K562 (cell line): Measurements from ENCODE around the gene C1orf21. TPM values are rescaled to one million over a fixed set of nuclear protein-coding genes. Genes with fewer than 3 reads are reported as not detected.

Source experiments
- ATAC-seq: fragments of 200-7000 bp; cut with Tn5 transposase; 3 replicates; pipeline ENCODE4 v1.9.1; 2020; ENCODE audit warnings: moderate library complexity
- BruUV-seq: library from RNA; stranded (reverse); fragments of 400-500 nt; replicated peaks from 2 replicates; lab custom pipeline; 2021; lab: Mats Ljungman, UMichigan
- CTCF ChIA-PET: fragments of 300-600 bp; formaldehyde crosslinking; extraction: SDS; loops from one replicate; lab custom pipeline; 2021; ENCODE audit warnings: low intra/inter-chr PET ratio; lab: Yijun Ruan, JAX
- POLR2A ChIA-PET: fragments of 300-600, 350-650 bp; sonication (Branson Sonifier 250); formaldehyde crosslinking; extraction: SDS; loops from one replicate; lab custom pipeline; 2021; ENCODE audit warnings: antibody characterized with exemption, inconsistent platforms; lab: Yijun Ruan, JAX
- DNase-seq, 4 experiments: peaks; one replicate each; pipeline versions ENCODE4 v3.0.0 to v3.0.0-alpha.2; 2011 to 2018; ENCODE audit warnings: low spot score in 3 of 4, mixed read lengths in 3 of 4; ENCODE audit errors: extremely low read depth in 1 of 4
- FAIRE-seq: peaks from 2 replicates; lab custom pipeline; 2011; peaks lifted over from hg19 to GRCh38; lab: Jason Lieb, UNC
- H2AFZ ChIP-seq: 2 replicates; pipeline ENCODE4 v1.6.0; 2011; ENCODE audit warnings: low read depth, low read length, control low read depth, inconsistent platforms
- H3K27ac ChIP-seq: fragments of 200-600 bp; 3 replicates; pipeline ENCODE4 v1.8.0; 2011; ENCODE audit warnings: low read depth, mild to moderate bottlenecking, control low read depth, inconsistent platforms, low read length, moderate library complexity, mixed read lengths; ENCODE audit errors: extremely low read depth
- H3K27me3 ChIP-seq, 2 experiments: fragments of 300-600 bp in 1 of 2; 2 replicates in 1 of 2; 3 replicates in 1 of 2; pipeline versions ENCODE4 v1.6.0 to v1.8.0; 2011; ENCODE audit warnings: inconsistent platforms in 2 of 2, low read length in 2 of 2, mild to moderate bottlenecking in 1 of 2, mixed read lengths in 1 of 2, moderate library complexity in 1 of 2; ENCODE audit not compliant: control insufficient read depth in 2 of 2, insufficient read depth in 2 of 2
- H3K36me3 ChIP-seq: fragments of 300-600 bp; 3 replicates; pipeline ENCODE4 v1.8.0; 2011; ENCODE audit warnings: mild to moderate bottlenecking, low read length, inconsistent platforms; ENCODE audit not compliant: control insufficient read depth, insufficient read depth
- H3K4me1 ChIP-seq, 2 experiments: fragments of 200-600 bp in 1 of 2; replicated peaks in 1 of 2; 2 replicates in 1 of 2; 3 replicates in 1 of 2; pipeline versions ENCODE4 v1.5.1 to v1.8.0; 2011; ENCODE audit warnings: inconsistent platforms in 2 of 2, low read length in 2 of 2, mild to moderate bottlenecking in 1 of 2, mixed read lengths in 1 of 2, moderate library complexity in 1 of 2; ENCODE audit not compliant: control insufficient read depth in 2 of 2, insufficient read depth in 2 of 2
- H3K4me2 ChIP-seq: 2 replicates; pipeline ENCODE4 v1.6.1; 2011; ENCODE audit warnings: low read length, control low read depth, inconsistent platforms, mixed read lengths; ENCODE audit not compliant: insufficient read depth
- H3K4me3 ChIP-seq: fragments of 200-600 bp; sonication (generic), shearing (Covaris generic); 2 replicates; pipeline ENCODE4 v1.5.1; 2016; ENCODE audit warnings: control low read depth, inconsistent platforms
- H3K79me2 ChIP-seq: fragments of 200-600 bp; 3 replicates; pipeline ENCODE4 v1.8.0; 2011; ENCODE audit warnings: low read length, inconsistent platforms; ENCODE audit not compliant: control insufficient read depth, insufficient read depth
- H3K9ac ChIP-seq, 2 experiments: 2 replicates each; pipeline versions ENCODE4 v1.6.0 to v1.6.1; 2011; ENCODE audit warnings: low read depth in 2 of 2, low read length in 2 of 2, control low read depth in 1 of 2, inconsistent platforms in 1 of 2, mild to moderate bottlenecking in 1 of 2, mixed read lengths in 1 of 2; ENCODE audit not compliant: insufficient read depth in 1 of 2
- H3K9me1 ChIP-seq: one replicate; pipeline ENCODE4 v1.6.0; 2011; ENCODE audit warnings: inconsistent platforms, mild to moderate bottlenecking, low read length, moderate library complexity; ENCODE audit not compliant: control insufficient read depth, insufficient read depth
- H3K9me3 ChIP-seq: replicated peaks from 2 replicates; pipeline ENCODE4 v1.5.1; 2011; ENCODE audit warnings: low read depth, low read length, inconsistent platforms; ENCODE audit not compliant: control insufficient read depth, insufficient read depth
- H4K20me1 ChIP-seq: replicated peaks from 2 replicates; pipeline ENCODE4 v1.6.1; 2011; ENCODE audit warnings: low read length, inconsistent platforms, mixed read lengths; ENCODE audit not compliant: control insufficient read depth, insufficient read depth
- ATF2 ChIP-seq: sonication (generic); formaldehyde crosslinking; IDR thresholded peaks from 2 replicates; pipeline ENCODE4 v1.8.1; 2022; ENCODE audit warnings: missing genetic modification reagents
- EP300 ChIP-seq: IDR thresholded peaks from 2 replicates; pipeline ENCODE4 v1.6.1; 2012; ENCODE audit warnings: low read length, improper control_type of control experiment
- GABPA ChIP-seq: fragments of 200-800 bp; sonication (Bioruptor generic); conservative IDR thresholded peaks from 2 replicates; pipeline ENCODE4 v1.6.1; 2016; ENCODE audit warnings: low read depth, missing genetic modification characterization, missing compliant biosample characterization
- HMG20A ChIP-seq: fragments of 450-650 bp; formaldehyde crosslinking; conservative IDR thresholded peaks from 2 replicates; pipeline ENCODE4 v1.4.0; 2020; ENCODE audit warnings: mild to moderate bottlenecking, mixed read lengths
- HOXB6 ChIP-seq: fragments of 250-450 bp; sonication (Bioruptor Pico); IDR thresholded peaks from 2 replicates; pipeline ENCODE4 v1.5.1; 2022; ENCODE audit warnings: mild to moderate bottlenecking, borderline replicate concordance
- MECOM ChIP-seq: fragments of 250-450 bp; sonication (Bioruptor Pico); IDR thresholded peaks from 2 replicates; pipeline ENCODE4 v1.8.0; 2022; ENCODE audit warnings: inconsistent platforms
- OTX1 ChIP-seq: fragments of 450-650 bp; formaldehyde crosslinking; IDR thresholded peaks from 2 replicates; pipeline ENCODE4 v1.4.0; 2022; ENCODE audit warnings: mild to moderate bottlenecking
- PCBP2 ChIP-seq: fragments of 200-400 bp; formaldehyde crosslinking; IDR thresholded peaks from 2 replicates; pipeline ENCODE4 v1.6.1; 2018; ENCODE audit warnings: low read length, low read depth, mild to moderate bottlenecking, moderate library complexity; ENCODE audit not compliant: poor library complexity, severe bottlenecking
- RBFOX2 ChIP-seq: fragments of 200-400 bp; formaldehyde crosslinking; IDR thresholded peaks from 2 replicates; pipeline ENCODE4 v1.6.1; 2017; ENCODE audit warnings: low read depth, mild to moderate bottlenecking, low read length, moderate library complexity
- SREBF2 ChIP-seq: sonication (generic); formaldehyde crosslinking; IDR thresholded peaks from 2 replicates; pipeline ENCODE4 v1.4.0; 2020; ENCODE audit warnings: mild to moderate bottlenecking, missing genetic modification reagents
- TRIM28 ChIP-seq: fragments of 450-650 bp; IDR thresholded peaks from 2 replicates; pipeline ENCODE4 v1.6.1; 2017
- YBX1 ChIP-seq: fragments of 450-650 bp; IDR thresholded peaks from 2 replicates; pipeline ENCODE4 v1.7.1; 2016; ENCODE audit warnings: mild to moderate bottlenecking
- ZNF184 ChIP-seq: sonication (generic); formaldehyde crosslinking; IDR thresholded peaks from 2 replicates; pipeline ENCODE4 v1.5.0; 2020; ENCODE audit warnings: missing genetic modification reagents
- ZNF23 ChIP-seq: fragments of 250-450 bp; sonication (Bioruptor Pico); IDR thresholded peaks from 2 replicates; pipeline ENCODE4 v1.4.0; 2020; ENCODE audit warnings: mild to moderate bottlenecking
- ZNF583 ChIP-seq: fragments of 250-450 bp; sonication (Bioruptor Pico); IDR thresholded peaks from 2 replicates; pipeline ENCODE4 v1.4.0; 2020
- WGBS: fragments of 100-300 bp; shearing (Covaris generic); methylation state at CpG from one replicate; pipeline ENCODE4 v1.1.6; 2016; ENCODE audit warnings: low coverage, mixed read lengths; ENCODE audit not compliant: insufficient coverage; ENCODE audit errors: missing lambda C conversion rate; 5-methylcytosine and 5-hydroxymethylcytosine counted together
- in situ Hi-C: fragments of 300-500 bp; cut with MboI; formaldehyde crosslinking; loops from 4 replicates; pipeline ENCODE4 v1.15.0; 2018; ENCODE audit warnings: inconsistent platforms, mixed read lengths
- intact Hi-C: fragments of 100-400 bp; cut with micrococcal nuclease; formaldehyde crosslinking; loops from 2 replicates; pipeline ENCODE4 v1.14.2; 2022
- polyA plus RNA-seq, 8 experiments: library from polyadenylated mRNA; depleted of rRNA in 4 of 8; stranded (reverse) in 5 of 8; unstranded in 3 of 8; fragments of >200 nt; fragmentation: Nextera tagmentation in 2 of 8; fragmentation: Illumina TruSeq in 1 of 8; extraction: Ambion mirVana in 2 of 8; extraction: Trizol in 1 of 8; gene quantifications; 2 replicates each; pipeline versions ENCODE4 v1.2.1 to v1.2.3, GENCODE V29; 2011 to 2014; ENCODE audit warnings: inconsistent platforms in 1 of 8, missing spikeins in 1 of 8
- total RNA-seq, 7 experiments: library from RNA; depleted of rRNA in 6 of 7; stranded (reverse); fragments of >200 nt in 6 of 7; fragmentation: Illumina TruSeq in 2 of 7; extraction: Trizol in 2 of 7; gene quantifications; 2 replicates each; pipeline versions ENCODE4 v1.2.1 to v1.2.3, GENCODE V29; 2011 to 2021; ENCODE audit warnings: low replicate concordance in 1 of 7
- TF ChIP-seq, protein P1 (sequence below): fragments of 450-650 bp; IDR thresholded peaks from 2 replicates; pipeline ENCODE4 v1.6.1; 2018; ENCODE audit not compliant: partially characterized antibody
- TF ChIP-seq, protein P2 (sequence below): fragments of 250-450 bp; sonication (Bioruptor Pico); IDR thresholded peaks from 2 replicates; pipeline ENCODE4 v1.5.0; 2021

The C1orf21 gene
- total and polyA plus RNA-seq, 9 of the 15 experiments (the other 6 are each of a cell fraction or from before 2014, with no cell fraction given), result under 0.01 to 0.31 (median 0.07) TPM

DNA sequence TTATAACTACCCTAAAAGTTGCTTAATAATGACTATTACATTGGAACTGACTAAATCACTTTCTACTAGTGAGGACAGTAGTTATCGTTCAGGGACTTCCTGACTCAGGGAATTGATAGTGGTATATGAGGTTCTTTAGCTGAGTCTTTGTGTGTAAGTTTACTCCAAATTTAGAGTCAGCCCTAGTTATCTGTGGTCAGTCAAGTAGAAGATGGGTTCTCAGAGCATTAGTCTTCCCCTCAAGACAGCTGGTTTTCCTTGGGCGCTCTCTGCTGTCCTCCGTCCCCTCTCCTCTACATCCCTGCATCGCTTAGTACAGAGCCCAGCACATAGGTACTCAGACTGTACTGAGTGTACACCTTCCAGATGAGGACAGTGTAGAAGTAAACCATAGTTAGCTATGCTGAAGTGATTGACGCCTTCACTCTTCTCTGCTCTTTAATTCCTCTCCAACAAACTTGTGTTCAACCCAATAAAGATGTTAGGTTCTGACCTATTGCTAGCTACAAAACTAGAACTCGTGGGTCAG lies 116.5 kb downstream of the C1orf21 start:
- no peaks in the 10 kb centered on the region for H3K79me2 ChIP-seq
- H3K4me1 ChIP-seq, result no peaks in the 10 kb centered on the region
- ChIA-PET CTCF (no interaction called here), POLR2A (interaction anchor here (1.5 kb wide), 1 partner anchor 11 kb away, joined by 3 read pairs; no protein-coding TSS in a partner anchor)
- no peaks in the 10 kb centered on the region for H3K9me3 ChIP-seq
- ATAC-seq (peak; percentile 48; the same call in 2 of the 3 replicates), FAIRE-seq (no peak), DNase-seq (no peak)
- peaks cover 0 to 4% of the 10 kb centered on the region in 2 experiments; a peak in 2 of 5 replicates for H3K27me3 ChIP-seq
- intact Hi-C loops (no loop called here), in situ Hi-C loops (no loop called here)
- TF ChIP-seq, protein P1, sequence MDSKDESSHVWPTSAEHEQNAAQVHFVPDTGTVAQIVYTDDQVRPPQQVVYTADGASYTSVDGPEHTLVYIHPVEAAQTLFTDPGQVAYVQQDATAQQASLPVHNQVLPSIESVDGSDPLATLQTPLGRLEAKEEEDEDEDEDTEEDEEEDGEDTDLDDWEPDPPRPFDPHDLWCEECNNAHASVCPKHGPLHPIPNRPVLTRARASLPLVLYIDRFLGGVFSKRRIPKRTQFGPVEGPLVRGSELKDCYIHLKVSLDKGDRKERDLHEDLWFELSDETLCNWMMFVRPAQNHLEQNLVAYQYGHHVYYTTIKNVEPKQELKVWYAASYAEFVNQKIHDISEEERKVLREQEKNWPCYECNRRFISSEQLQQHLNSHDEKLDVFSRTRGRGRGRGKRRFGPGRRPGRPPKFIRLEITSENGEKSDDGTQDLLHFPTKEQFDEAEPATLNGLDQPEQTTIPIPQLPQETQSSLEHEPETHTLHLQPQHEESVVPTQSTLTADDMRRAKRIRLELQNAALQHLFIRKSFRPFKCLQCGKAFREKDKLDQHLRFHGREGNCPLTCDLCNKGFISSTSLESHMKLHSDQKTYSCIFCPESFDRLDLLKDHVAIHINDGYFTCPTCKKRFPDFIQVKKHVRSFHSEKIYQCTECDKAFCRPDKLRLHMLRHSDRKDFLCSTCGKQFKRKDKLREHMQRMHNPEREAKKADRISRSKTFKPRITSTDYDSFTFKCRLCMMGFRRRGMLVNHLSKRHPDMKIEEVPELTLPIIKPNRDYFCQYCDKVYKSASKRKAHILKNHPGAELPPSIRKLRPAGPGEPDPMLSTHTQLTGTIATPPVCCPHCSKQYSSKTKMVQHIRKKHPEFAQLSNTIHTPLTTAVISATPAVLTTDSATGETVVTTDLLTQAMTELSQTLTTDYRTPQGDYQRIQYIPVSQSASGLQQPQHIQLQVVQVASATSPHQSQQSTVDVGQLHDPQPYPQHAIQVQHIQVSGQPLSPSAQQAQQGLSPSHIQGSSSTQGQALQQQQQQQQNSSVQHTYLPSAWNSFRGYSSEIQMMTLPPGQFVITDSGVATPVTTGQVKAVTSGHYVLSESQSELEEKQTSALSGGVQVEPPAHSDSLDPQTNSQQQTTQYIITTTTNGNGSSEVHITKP, result no peak
- TF ChIP-seq HOXB6 (CRISPR knock-in tag) (no peak), PCBP2 (no peak), YBX1 (no peak), RBFOX2 (no peak), ZNF23 (CRISPR knock-in tag) (no peak), HMG20A (CRISPR knock-in tag) (no peak), ZNF583 (CRISPR knock-in tag) (no peak), TRIM28 (no peak), OTX1 (CRISPR knock-in tag) (no peak), ATF2 (CRISPR knock-in tag) (no peak), GABPA (tag) (no peak), ZNF184 (CRISPR knock-in tag) (no peak), SREBF2 (CRISPR knock-in tag) (no peak), EP300 (no peak), MECOM (no peak)
- TF ChIP-seq, protein P2, sequence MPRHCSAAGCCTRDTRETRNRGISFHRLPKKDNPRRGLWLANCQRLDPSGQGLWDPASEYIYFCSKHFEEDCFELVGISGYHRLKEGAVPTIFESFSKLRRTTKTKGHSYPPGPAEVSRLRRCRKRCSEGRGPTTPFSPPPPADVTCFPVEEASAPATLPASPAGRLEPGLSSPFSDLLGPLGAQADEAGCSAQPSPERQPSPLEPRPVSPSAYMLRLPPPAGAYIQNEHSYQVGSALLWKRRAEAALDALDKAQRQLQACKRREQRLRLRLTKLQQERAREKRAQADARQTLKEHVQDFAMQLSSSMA (CRISPR knock-in tag), result no peak
- no peaks in the 10 kb centered on the region for H3K9me1 ChIP-seq
- H3K9ac ChIP-seq, result no peak overlapping the region
- WGBS, result 0% methylated on average over 6 of the region's 6 CpGs
- H4K20me1 ChIP-seq, result no peaks in the 10 kb centered on the region
- H3K27ac ChIP-seq, result no peak overlapping the region
- no TSS peak for BruUV-seq
- no peak overlapping the region for H3K4me2 ChIP-seq
- no peak overlapping the region for H2AFZ ChIP-seq
- no peaks in the 10 kb centered on the region for H3K36me3 ChIP-seq
- no peak overlapping the region for H3K4me3 ChIP-seq
